ENCODE data around the gene PDXK.

Gene PDXK

DNA sequence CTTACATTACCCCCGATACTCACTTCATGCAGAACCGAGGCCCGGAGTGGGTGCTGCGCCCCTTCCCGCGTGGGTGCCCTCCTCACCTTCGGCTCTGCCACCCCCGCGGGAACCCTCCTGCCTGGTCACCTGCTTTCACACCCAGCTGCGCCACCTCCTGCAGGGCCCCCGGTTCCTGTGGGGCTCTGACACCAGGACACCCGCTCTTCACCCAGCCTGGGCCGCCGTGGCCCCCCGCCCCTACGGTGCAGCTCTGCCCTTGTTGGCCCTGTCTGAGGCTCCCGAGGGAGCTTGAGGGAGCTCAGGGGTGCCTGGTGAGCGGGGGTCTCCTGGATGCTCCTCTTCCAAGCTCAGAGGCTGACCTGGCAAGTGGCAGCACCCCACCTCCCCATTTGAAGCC is 89.4 kb downstream of the PDXK start:
- DNase-seq: no peak

DNA sequence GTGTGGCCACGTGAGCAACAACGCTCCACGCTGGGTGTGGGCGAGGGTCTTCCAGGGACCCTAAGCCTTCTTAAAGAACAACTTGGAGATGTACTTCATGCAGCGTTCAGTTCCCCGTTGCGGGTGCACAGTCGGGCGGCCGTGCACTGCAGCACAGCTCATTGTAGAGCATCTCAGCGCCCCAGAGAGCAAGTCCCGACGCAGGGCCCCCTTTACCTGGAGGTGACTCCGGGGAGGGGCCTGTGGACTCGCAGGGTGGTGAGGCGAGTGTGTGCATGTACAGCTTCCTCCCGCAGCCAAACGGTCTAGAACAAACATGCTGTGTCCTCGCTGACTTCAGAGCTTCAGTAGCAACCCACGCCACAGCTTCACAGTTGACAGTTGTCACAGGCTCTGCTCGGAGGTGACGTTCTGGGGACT is 89.9 kb downstream of the PDXK start:
- DNase-seq: no peak

DNA sequence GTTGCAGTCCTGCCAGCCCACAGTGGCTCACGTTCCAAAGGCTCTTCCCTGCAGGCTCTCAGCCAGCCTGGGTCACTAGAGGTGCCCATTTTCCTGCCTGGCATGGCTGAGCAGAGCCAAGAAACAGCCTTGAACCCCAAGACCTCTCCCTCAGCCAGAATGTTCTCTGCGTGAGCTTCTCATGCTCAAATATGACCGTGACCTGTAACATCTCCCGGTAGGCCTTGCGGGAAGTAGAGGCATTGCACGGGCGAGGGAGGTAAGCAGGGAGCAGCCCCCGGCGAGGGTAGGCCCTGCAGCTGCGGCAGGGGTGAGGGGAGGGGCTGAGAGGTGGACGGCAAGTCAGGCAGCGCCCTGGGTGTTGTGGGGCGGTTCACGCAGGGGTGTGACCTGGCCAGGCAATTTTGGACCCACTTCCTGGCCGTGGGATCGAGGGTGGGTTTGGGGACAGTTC is 90.4 kb downstream of the PDXK start:
- no peak for DNase-seq

DNA sequence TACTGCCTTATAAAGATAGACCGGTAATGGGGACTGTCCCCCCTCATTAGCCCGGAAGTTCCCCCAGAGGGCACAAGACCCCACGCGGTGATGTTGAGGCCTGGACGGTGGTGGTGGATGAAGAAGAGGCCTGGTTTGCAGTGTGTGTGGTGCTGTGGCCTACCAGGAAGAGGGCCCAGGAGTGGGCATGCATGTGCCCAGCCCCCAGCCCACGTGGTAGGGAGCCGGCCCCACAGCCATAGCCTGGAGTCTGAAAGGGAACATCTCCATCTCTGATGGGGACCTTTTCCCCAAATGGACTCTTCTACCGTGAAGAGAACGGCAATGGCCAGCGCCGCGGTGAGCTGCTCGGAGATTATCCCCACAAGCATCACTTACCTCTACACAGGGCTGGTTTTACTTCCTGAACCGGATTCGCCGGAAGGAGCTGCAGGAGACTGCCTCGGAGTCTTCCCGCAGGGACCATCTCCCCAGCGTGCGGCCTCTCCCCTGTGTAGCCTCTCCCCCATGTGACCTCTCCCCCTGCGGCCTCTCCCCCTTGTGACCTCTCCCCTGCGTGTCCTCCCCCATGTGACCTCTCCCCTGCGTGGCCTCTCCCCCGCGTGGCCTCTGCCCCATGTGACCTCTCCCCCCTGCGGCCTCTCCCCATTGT is 91.0 kb downstream of the PDXK start:
- DNase-seq: no peak

DNA sequence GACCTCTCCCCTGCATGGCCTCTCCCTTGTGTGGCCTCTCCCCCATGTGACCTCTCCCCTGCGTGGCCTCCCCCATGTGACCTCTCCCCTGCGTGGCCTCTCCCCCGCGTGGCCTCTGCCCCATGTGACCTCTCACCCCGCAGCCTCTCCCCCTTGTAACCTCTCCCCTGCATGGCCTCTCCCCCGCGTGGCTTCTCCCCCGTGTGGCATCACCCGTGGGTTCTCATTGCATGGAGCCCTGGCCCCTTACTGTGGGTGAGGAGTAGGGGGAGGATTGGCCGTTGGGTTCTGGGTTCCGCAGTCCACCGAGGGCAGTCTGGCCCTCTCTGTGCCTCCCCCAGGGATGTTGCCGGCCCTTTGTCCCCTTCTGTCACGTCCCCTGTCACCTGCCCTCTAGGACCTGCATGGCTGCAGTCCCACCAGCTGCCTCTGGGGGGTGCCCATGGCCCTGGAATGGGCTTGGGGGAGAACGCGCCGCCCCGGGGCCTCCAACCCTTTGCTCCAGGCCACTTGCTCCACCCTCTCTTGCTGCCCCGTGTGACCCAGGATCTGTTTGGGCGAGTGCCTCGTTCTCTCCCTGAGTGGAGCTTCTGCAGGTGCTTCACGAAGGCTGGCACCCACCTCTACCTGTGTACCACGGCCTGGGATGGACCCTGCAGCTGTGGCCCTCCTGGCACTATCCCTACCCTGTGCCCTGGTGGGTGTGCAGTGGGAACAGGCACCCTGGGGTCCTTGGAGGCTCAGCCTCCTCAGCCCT is 91.8 kb downstream of the PDXK start:
- DNase-seq: peak in 1 of 2 experiments; percentile 36

DNA sequence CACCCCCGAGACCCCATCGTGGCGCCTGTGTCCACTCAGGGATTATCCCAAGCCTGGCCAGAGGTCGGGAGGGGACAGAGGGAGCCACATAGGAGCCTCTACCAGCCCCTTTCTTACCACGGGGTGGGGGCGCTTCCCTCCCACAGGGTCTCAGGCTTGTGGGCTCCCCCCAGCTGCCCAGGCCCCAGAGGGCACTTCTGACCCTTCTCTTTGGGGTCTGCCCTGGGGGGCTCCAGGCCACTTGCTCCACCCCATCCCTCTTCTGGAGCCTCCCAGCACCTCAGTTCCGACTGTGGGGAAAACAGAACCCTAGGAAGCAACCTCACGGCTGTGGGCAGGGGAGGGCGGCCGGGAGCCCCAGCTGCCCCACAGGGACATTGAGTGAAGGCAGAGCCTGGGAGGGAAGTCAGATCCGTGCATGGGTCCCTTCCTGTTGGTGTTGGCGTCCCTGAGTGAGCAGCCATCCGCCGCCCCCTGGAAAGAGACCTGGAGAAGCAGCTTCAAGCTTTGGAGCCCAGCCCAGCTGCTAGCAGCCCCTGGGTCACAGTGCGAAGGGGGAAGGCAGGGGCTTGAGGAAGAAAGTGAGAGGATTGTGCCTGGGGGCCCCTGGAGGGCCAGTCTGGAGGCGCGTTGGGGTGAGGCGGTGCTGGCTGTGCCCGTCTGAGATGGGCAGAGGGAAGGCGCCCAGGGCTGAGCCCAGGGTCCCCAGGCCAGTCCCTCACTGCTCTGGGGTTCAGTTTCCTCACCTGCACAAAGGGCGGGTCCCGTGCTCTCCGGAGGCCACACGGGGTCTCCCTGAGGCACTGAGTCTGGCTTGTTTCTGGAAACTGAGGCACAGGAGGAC is 92.6 kb downstream of the PDXK start:
- DNase-seq: no peak
